Activated naive CD8-positive, alpha-beta T cell treated with anti-CD3 and anti-CD28 coated beads for 36 hours (primary cell): ENCODE results near the gene VAPA. TPM values are rescaled to one million over a fixed set of nuclear protein-coding genes. Genes with fewer than 3 reads are reported as not detected.

Experiments used
- DNase-seq: peaks from one replicate; pipeline ENCODE4 v3.0.0; 2021
- H3K27ac Mint-ChIP-seq: one replicate; pipeline ENCODE4 v1.8.0; 2022; ENCODE audit warnings: mild to moderate bottlenecking, moderate library complexity, mixed read lengths
- H3K27me3 Mint-ChIP-seq: one replicate; pipeline ENCODE4 v1.8.0; 2022; ENCODE audit warnings: mild to moderate bottlenecking, mixed read lengths
- H3K36me3 Mint-ChIP-seq: one replicate; pipeline ENCODE4 v1.8.0; 2021; ENCODE audit warnings: mild to moderate bottlenecking, mixed read lengths
- H3K4me1 Mint-ChIP-seq: one replicate; pipeline ENCODE4 v1.8.0; 2021; ENCODE audit warnings: mixed read lengths
- H3K4me3 Mint-ChIP-seq: one replicate; pipeline ENCODE4 v1.8.0; 2022; ENCODE audit warnings: mild to moderate bottlenecking, moderate library complexity, mixed read lengths
- H3K9me3 Mint-ChIP-seq: one replicate; pipeline ENCODE4 v1.8.0; 2022; ENCODE audit warnings: mixed read lengths
- total RNA-seq, 2 experiments: library from RNA; stranded (reverse); gene quantifications; one replicate each; pipeline ENCODE4 v1.2.3, GENCODE V29; 2021

Gene VAPA
- total RNA-seq, 2 experiments from 2014 or later = 157 to 172 TPM

- Mint-ChIP-seq H3K9me3 (no peaks in the 10 kb centered on the region), H3K4me3 (no peak overlapping the region), H3K27me3 (no peaks in the 10 kb centered on the region), H3K36me3 (no peaks in the 10 kb centered on the region), H3K4me1 (peaks cover 11% of the 10 kb centered on the region), H3K27ac (no peak overlapping the region)
- DNase-seq = no peak
Measured at GRCh38 chr18:9959564-9959963, 45.7 kb downstream of the VAPA start.

GRCh38 chr18:9960258-9960904 is 46.6 kb downstream of the VAPA start:
- Mint-ChIP-seq H3K4me1 (peaks cover 11% of the 10 kb centered on the region), H3K27me3 (no peaks in the 10 kb centered on the region), H3K4me3 (no peak overlapping the region), H3K9me3 (no peaks in the 10 kb centered on the region), H3K27ac (no peak overlapping the region), H3K36me3 (no peaks in the 10 kb centered on the region)
- no peak for DNase-seq

- H3K36me3 Mint-ChIP-seq = no peaks in the 10 kb centered on the region
- no peaks in the 10 kb centered on the region for H3K27me3 Mint-ChIP-seq
- no peak overlapping the region for H3K27ac Mint-ChIP-seq
- peaks cover 13% of the 10 kb centered on the region for H3K4me1 Mint-ChIP-seq
- no peak for DNase-seq
- no peak overlapping the region for H3K4me3 Mint-ChIP-seq
- H3K9me3 Mint-ChIP-seq = no peaks in the 10 kb centered on the region
Measured at GRCh38 chr18:9961041-9961440, 47.2 kb downstream of the VAPA start.

DNA sequence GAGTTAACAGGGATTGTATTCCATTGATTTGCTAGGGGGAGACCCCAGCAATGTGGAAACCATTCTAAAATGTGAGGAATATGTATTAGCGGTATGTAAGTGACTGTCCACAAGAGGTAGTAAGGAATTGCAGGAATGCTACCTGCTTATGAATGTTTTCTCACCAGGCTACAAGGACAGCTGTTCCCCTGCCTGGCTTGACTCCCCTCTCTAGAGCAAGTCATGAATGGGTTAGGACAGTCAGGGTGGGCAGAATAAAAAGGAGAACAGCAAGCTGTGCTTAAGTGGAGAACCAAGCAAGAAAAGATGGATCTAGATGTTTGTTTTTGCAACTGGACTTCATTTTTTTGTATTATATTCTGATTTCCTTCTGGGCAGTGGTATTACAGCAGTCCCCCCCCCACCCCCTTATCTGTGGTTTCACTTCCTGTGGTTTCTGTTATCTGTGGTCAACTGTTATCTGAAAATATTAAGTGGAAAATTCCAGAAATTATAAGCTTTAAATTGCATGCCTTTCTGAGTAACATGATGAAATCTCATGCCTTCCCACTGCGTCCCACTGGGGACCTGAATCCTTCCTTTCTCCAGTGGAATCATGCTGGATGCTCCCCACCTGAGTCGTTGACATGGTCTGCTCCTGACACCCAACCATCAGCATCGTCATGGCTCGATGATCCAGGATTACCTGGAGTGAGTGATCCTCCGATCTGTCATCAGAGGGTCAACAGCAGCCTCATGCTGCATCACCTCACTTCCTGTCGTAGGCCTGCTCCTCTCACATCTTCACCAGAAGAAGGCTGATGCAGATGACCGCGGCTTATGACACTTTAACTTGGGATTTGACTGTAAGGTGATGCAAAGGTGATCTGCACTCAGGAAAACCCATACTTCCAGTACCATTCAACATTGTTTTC is 52.2 kb downstream of the VAPA start:
- no peaks in the 10 kb centered on the region for H3K9me3 Mint-ChIP-seq
- no peaks in the 10 kb centered on the region for H3K36me3 Mint-ChIP-seq
- H3K4me3 Mint-ChIP-seq = no peak overlapping the region
- H3K27ac Mint-ChIP-seq = no peak overlapping the region
- peaks cover 22% of the 10 kb centered on the region for H3K4me1 Mint-ChIP-seq
- H3K27me3 Mint-ChIP-seq = peaks cover 35% of the 10 kb centered on the region
- no peak for DNase-seq

- H3K9me3 Mint-ChIP-seq = no peaks in the 10 kb centered on the region
- DNase-seq = no peak
- H3K4me3 Mint-ChIP-seq = no peak overlapping the region
- H3K4me1 Mint-ChIP-seq = peaks cover 23% of the 10 kb centered on the region
- H3K27ac Mint-ChIP-seq = no peak overlapping the region
- H3K36me3 Mint-ChIP-seq = no peaks in the 10 kb centered on the region
- peaks cover 39% of the 10 kb centered on the region for H3K27me3 Mint-ChIP-seq
Measured at GRCh38 chr18:9968081-9968848, 54.4 kb downstream of the VAPA start.

DNA sequence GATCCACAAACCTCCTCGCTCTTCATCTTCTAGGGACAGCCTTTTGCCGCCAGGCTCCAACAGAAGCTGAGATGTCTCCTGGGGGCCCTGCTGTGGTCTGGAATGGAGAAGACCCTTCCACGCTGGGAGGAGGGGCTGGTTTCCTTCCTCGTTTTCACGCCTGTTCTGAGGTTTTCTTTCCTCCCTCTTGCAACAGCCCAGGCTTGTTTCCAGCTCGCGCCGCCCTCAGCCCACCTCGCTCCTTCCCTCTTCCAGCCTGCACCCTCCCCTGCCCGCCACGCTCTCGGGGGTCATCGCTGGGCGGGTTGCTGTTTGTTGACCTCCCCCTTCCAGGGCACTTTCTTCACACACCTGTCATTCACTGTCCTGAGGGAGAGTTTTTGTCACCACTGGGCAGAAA is 55.4 kb downstream of the VAPA start:
- Mint-ChIP-seq H3K36me3 (no peaks in the 10 kb centered on the region), H3K4me3 (no peak overlapping the region), H3K27me3 (peaks cover 39% of the 10 kb centered on the region), H3K27ac (no peak overlapping the region), H3K4me1 (peaks cover 23% of the 10 kb centered on the region), H3K9me3 (no peaks in the 10 kb centered on the region)
- DNase-seq = no peak

GRCh38 chr18:9971313-9971920 is 57.6 kb downstream of the VAPA start:
- Mint-ChIP-seq H3K27me3 (peaks cover 39% of the 10 kb centered on the region), H3K4me1 (peaks cover 18% of the 10 kb centered on the region), H3K36me3 (peaks cover 4% of the 10 kb centered on the region), H3K4me3 (no peak overlapping the region), H3K27ac (no peak overlapping the region), H3K9me3 (peaks cover 7% of the 10 kb centered on the region)
- peak; percentile 49 for DNase-seq

- Mint-ChIP-seq H3K4me1 (peaks cover 11% of the 10 kb centered on the region), H3K27ac (no peak overlapping the region), H3K27me3 (peaks cover 27% of the 10 kb centered on the region), H3K4me3 (no peak overlapping the region), H3K9me3 (peaks cover 13% of the 10 kb centered on the region), H3K36me3 (peaks cover 8% of the 10 kb centered on the region)
- DNase-seq = no peak
Measured at GRCh38 chr18:9973470-9973869, 59.7 kb downstream of the VAPA start.

GRCh38 chr18:9974279-9974915 is 60.6 kb downstream of the VAPA start:
- Mint-ChIP-seq H3K36me3 (peaks cover 8% of the 10 kb centered on the region), H3K4me1 (peaks cover 2% of the 10 kb centered on the region), H3K4me3 (no peak overlapping the region), H3K27me3 (peaks cover 17% of the 10 kb centered on the region), H3K27ac (no peak overlapping the region), H3K9me3 (peaks cover 13% of the 10 kb centered on the region)
- DNase-seq = no peak

DNA sequence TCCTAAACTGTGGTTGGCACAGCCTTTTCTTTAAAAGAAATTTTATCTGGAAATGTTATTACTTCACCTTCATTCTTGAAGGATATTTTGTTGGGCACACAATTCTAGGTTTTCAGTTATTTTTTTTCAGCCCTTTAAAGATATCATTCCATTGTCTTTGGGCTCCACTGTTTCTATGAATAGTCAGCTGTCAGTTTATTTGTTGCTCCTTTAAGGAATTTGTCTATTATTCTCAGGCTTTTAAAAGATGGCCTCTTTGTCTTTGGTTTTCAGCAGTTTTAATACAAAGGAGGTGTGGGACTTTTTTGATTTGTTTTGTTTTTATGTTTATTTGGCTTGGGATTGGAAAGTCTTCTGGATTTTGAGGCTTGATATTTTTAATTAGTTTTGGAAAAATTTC is 61.8 kb downstream of the VAPA start:
- Mint-ChIP-seq H3K4me3 (no peak overlapping the region), H3K27ac (no peak overlapping the region), H3K9me3 (peaks cover 13% of the 10 kb centered on the region), H3K27me3 (peaks cover 5% of the 10 kb centered on the region), H3K4me1 (peaks cover 1% of the 10 kb centered on the region), H3K36me3 (peaks cover 8% of the 10 kb centered on the region)
- DNase-seq = no peak

- peaks cover 4% of the 10 kb centered on the region for H3K9me3 Mint-ChIP-seq
- DNase-seq = no peak
Measured at GRCh38 chr18:9982711-9983110, 68.9 kb downstream of the VAPA start.

DNA sequence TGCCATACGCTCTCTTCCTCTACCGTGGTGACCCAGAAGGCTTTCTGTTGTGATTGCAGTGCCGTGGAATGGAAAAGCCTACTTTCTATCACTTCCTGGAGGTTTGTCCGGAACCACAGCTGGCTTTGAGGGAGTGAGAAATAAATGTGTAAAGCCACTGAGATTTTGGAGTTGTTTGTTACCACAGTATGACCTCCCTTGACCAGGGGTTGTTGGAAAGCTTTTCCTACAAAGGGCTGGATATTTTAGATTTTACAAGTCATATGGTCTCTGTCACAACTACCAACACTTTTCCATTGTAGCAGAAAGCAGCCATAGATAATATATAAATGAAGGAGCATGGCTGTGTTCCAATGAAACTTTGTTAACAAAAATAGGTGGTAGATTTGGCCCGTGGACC is 70.3 kb downstream of the VAPA start:
- H3K4me3 Mint-ChIP-seq = no peak overlapping the region
- peaks cover 2% of the 10 kb centered on the region for H3K9me3 Mint-ChIP-seq
- no peak overlapping the region for H3K27ac Mint-ChIP-seq
- H3K27me3 Mint-ChIP-seq = no peaks in the 10 kb centered on the region
- peaks cover 2% of the 10 kb centered on the region for H3K36me3 Mint-ChIP-seq
- H3K4me1 Mint-ChIP-seq = no peaks in the 10 kb centered on the region
- DNase-seq = no peak

More at GRCh38 chr18:9982711-9983110, 68.9 kb downstream of the VAPA start:
- H3K27me3 Mint-ChIP-seq = no peaks in the 10 kb centered on the region
- no peak overlapping the region for H3K27ac Mint-ChIP-seq
- peaks cover 2% of the 10 kb centered on the region for H3K36me3 Mint-ChIP-seq
- no peak overlapping the region for H3K4me3 Mint-ChIP-seq
- no peaks in the 10 kb centered on the region for H3K4me1 Mint-ChIP-seq

DNA sequence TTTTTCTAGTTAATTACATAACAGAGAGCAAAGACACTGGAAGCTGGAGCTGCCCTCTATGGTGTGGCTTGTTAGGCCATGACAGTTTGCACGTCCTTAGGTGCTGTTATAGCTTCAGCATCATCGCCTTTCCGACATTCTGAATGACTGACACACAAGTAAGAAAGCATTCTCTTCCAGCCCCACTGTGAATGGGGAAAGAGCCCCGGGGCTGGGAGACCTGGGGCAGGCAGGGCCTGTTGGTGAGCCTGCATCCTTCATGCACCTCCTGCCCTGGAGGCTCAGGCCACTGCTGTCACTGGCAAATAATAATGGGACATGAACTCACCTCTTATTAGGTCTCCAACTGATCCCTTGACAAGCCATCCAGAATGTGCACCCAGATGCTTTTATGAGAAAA is 71.8 kb downstream of the VAPA start:
- H3K27me3 Mint-ChIP-seq = no peaks in the 10 kb centered on the region
- DNase-seq = no peak
- H3K4me1 Mint-ChIP-seq = no peaks in the 10 kb centered on the region
- H3K9me3 Mint-ChIP-seq = peaks cover 2% of the 10 kb centered on the region
- H3K4me3 Mint-ChIP-seq = no peak overlapping the region
- H3K36me3 Mint-ChIP-seq = peaks cover 2% of the 10 kb centered on the region
- H3K27ac Mint-ChIP-seq = no peak overlapping the region

DNA sequence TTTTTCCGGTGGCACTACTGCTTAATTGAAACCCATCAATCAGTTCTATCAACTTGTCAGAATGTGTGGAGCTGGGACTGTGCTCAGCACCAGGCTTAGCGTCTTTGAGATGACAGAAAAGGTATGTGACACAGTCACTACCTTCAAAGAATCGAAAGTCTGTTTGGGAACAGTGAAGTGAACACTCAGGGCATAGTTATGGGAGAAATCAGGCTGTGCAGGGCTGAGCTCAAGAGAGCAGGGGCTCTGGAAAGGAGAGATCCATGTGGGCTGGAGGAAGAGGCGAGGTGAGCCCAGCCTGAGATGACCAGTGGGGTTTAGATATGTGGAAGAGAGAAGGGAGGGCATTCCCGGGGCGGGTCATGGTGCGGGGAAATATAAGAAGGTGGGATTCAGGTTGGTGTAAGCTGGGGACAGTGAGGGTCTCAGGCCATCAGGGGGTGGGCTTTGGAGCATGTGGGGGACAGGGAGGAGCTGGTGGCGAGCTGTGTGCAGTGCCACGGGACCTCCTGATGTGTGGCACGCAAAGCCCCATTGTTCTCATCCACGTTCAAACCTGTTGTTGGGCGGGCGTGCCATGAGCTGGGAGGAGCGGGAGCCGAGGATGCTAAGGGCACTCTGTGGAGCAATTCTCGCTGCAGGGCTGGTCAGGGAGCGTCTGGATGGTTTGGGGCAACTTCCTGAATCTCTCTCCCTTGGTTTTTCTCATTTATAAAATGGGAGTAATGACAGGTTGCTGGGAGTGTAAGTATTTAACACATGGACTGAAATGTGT is 72.5 kb downstream of the VAPA start:
- Mint-ChIP-seq H3K9me3 (peaks cover 2% of the 10 kb centered on the region), H3K4me1 (no peaks in the 10 kb centered on the region), H3K36me3 (peaks cover 2% of the 10 kb centered on the region), H3K27ac (no peak overlapping the region), H3K4me3 (no peak overlapping the region), H3K27me3 (no peaks in the 10 kb centered on the region)
- DNase-seq = no peak
